Activated naive CD4-positive, alpha-beta T cell treated with anti-CD3 and anti-CD28 coated beads for 36 hours (primary cell): Measurements from ENCODE around the gene OR10K2. TPM values are rescaled to one million over a fixed set of nuclear protein-coding genes. Genes with fewer than 3 reads are reported as not detected.
"Not testable (repeated sequence)": the region's sequence is repeated elsewhere in the genome, so short reads cannot be mapped to it uniquely, and the experiment has no call there.

Experiments
- CTCF ChIA-PET: fragments of 350-600 bp; sonication (Branson Sonifier 250); formaldehyde crosslinking; loops from one replicate; lab custom pipeline; 2021; ENCODE audit warnings: antibody characterized with exemption; lab: Charles Lee
- DNase-seq: peaks from one replicate; pipeline ENCODE4 v3.0.0-alpha.2; 2020
- H3K27ac Mint-ChIP-seq: one replicate; pipeline ENCODE4 v1.8.0; 2021; ENCODE audit warnings: mild to moderate bottlenecking, mixed read lengths
- H3K27me3 Mint-ChIP-seq: one replicate; pipeline ENCODE4 v1.8.0; 2021; ENCODE audit warnings: low read depth, mixed read lengths
- H3K36me3 Mint-ChIP-seq: one replicate; pipeline ENCODE4 v1.8.0; 2021; ENCODE audit warnings: low read depth, mixed read lengths
- H3K4me1 Mint-ChIP-seq: one replicate; pipeline ENCODE4 v1.8.0; 2021; ENCODE audit warnings: low read depth, mixed read lengths
- H3K4me3 Mint-ChIP-seq: one replicate; pipeline ENCODE4 v1.8.0; 2021; ENCODE audit warnings: mild to moderate bottlenecking, moderate library complexity, mixed read lengths
- H3K9me3 Mint-ChIP-seq: one replicate; pipeline ENCODE4 v1.8.0; 2021; ENCODE audit warnings: mixed read lengths
- intact Hi-C: fragments of 100-400 bp; cut with micrococcal nuclease; formaldehyde crosslinking; loops from one replicate; pipeline ENCODE4 v1.15.1; 2023
- total RNA-seq, 2 experiments: library from RNA; stranded (reverse); gene quantifications; one replicate each; pipeline ENCODE4 v1.2.3, GENCODE V29; 2021

Gene OR10K2
- total RNA-seq, 2 experiments from 2014 or later, result not detected

GRCh38 chr1:158407092-158407491 is 18.9 kb downstream of the OR10K2 start:
- intact Hi-C loops, result loop anchor here (10.0 kb wide), 1 partner anchor 202 kb away; no protein-coding TSS in a partner anchor
- CTCF ChIA-PET, result no interaction called here
- Mint-ChIP-seq H3K4me3 (no peak overlapping the region), H3K4me1 (no peaks in the 10 kb centered on the region), H3K9me3 (no peaks in the 10 kb centered on the region), H3K27me3 (peaks cover 12% of the 10 kb centered on the region), H3K36me3 (no peaks in the 10 kb centered on the region), H3K27ac (no peak overlapping the region)
- no peak for DNase-seq

GRCh38 chr1:158400871-158401270 is 25.2 kb downstream of the OR10K2 start:
- intact Hi-C loops, result loop anchor here (10.0 kb wide), 1 partner anchor 196 kb away; no protein-coding TSS in a partner anchor
- H3K27me3 Mint-ChIP-seq, result peaks cover 21% of the 10 kb centered on the region
- no peak overlapping the region for H3K4me3 Mint-ChIP-seq
- H3K36me3 Mint-ChIP-seq, result no peaks in the 10 kb centered on the region
- no peak overlapping the region for H3K27ac Mint-ChIP-seq
- CTCF ChIA-PET, result no interaction called here
- peaks cover 5% of the 10 kb centered on the region for H3K4me1 Mint-ChIP-seq
- no peak for DNase-seq
- no peaks in the 10 kb centered on the region for H3K9me3 Mint-ChIP-seq

GRCh38 chr1:158398818-158399514 is 27.1 kb downstream of the OR10K2 start, which contains the start of gene OR10T2:
TSS of gene OR10T2 (minus strand) at chr1:158399466. CDS start at chr1:158399466, 0 bp downstream.
- intact Hi-C loops, result no loop called here
- Mint-ChIP-seq H3K9me3 (no peaks in the 10 kb centered on the region), H3K4me3 (no peak within 1 kb of the TSS), H3K27ac (no peak within 1 kb of the TSS), H3K4me1 (peaks cover 5% of the 10 kb centered on the region), H3K36me3 (no peaks in the 10 kb centered on the region), H3K27me3 (peaks cover 17% of the 10 kb centered on the region)
- CTCF ChIA-PET, result no interaction called here
- DNase-seq, result no peak

GRCh38 chr1:158396646-158397045 is 29.4 kb downstream of the OR10K2 start:
- DNase-seq, result no peak
- intact Hi-C loops, result no loop called here
- Mint-ChIP-seq H3K27me3 (peaks cover 12% of the 10 kb centered on the region), H3K4me3 (no peak overlapping the region), H3K36me3 (no peaks in the 10 kb centered on the region), H3K4me1 (peaks cover 5% of the 10 kb centered on the region), H3K27ac (no peak overlapping the region), H3K9me3 (no peaks in the 10 kb centered on the region)
- CTCF ChIA-PET, result no interaction called here

GRCh38 chr1:158393476-158393875 is 32.6 kb downstream of the OR10K2 start:
- no peaks in the 10 kb centered on the region for H3K9me3 Mint-ChIP-seq
- H3K27me3 Mint-ChIP-seq, result peaks cover 5% of the 10 kb centered on the region
- CTCF ChIA-PET, result no interaction called here
- H3K36me3 Mint-ChIP-seq, result no peaks in the 10 kb centered on the region
- no peak overlapping the region for H3K27ac Mint-ChIP-seq
- intact Hi-C loops, result no loop called here
- H3K4me3 Mint-ChIP-seq, result no peak overlapping the region
- no peaks in the 10 kb centered on the region for H3K4me1 Mint-ChIP-seq
- DNase-seq, result no peak

- Mint-ChIP-seq H3K36me3 (no peaks in the 10 kb centered on the region), H3K27me3 (peaks cover 4% of the 10 kb centered on the region), H3K9me3 (no peaks in the 10 kb centered on the region), H3K27ac (no peak overlapping the region), H3K4me1 (no peaks in the 10 kb centered on the region), H3K4me3 (no peak overlapping the region)
- intact Hi-C loops, result no loop called here
- no peak for DNase-seq
- CTCF ChIA-PET, result no interaction called here
Observed at GRCh38 chr1:158391099-158391498, 34.9 kb downstream of the OR10K2 start.

- Mint-ChIP-seq H3K4me1 (no peaks in the 10 kb centered on the region), H3K4me3 (no peak overlapping the region), H3K9me3 (no peaks in the 10 kb centered on the region), H3K36me3 (no peaks in the 10 kb centered on the region), H3K27ac (no peak overlapping the region), H3K27me3 (peaks cover 1% of the 10 kb centered on the region)
- intact Hi-C loops, result no loop called here
- CTCF ChIA-PET, result no interaction called here
- DNase-seq, result no peak
Observed at GRCh38 chr1:158390331-158390730, 35.7 kb downstream of the OR10K2 start.

GRCh38 chr1:158374860-158375259 is 51.2 kb downstream of the OR10K2 start:
- peaks cover 4% of the 10 kb centered on the region for H3K36me3 Mint-ChIP-seq
- no peak overlapping the region for H3K27ac Mint-ChIP-seq
- no peak for DNase-seq
- CTCF ChIA-PET, result no interaction called here
- peaks cover 18% of the 10 kb centered on the region for H3K27me3 Mint-ChIP-seq
- H3K4me3 Mint-ChIP-seq, result no peak overlapping the region
- peaks cover 12% of the 10 kb centered on the region for H3K9me3 Mint-ChIP-seq
- intact Hi-C loops, result loop anchor here (10.0 kb wide), 2 partner anchors 590 to 700 kb away; partner anchors contain the start of gene AIM2
- H3K4me1 Mint-ChIP-seq, result peaks cover 2% of the 10 kb centered on the region

- H3K4me3 Mint-ChIP-seq, CTCF ChIA-PET, H3K36me3 Mint-ChIP-seq, H3K4me1 Mint-ChIP-seq, DNase-seq, H3K27ac Mint-ChIP-seq: not testable (repeated sequence)
- peaks cover 12% of the 10 kb centered on the region for H3K9me3 Mint-ChIP-seq
- intact Hi-C loops, result loop anchor here (10.0 kb wide), 2 partner anchors 591 to 701 kb away; partner anchors contain the start of gene AIM2
- H3K27me3 Mint-ChIP-seq, result peaks cover 21% of the 10 kb centered on the region
Observed at GRCh38 chr1:158374101-158374500, 51.9 kb downstream of the OR10K2 start.

GRCh38 chr1:158371188-158371953 is 54.7 kb downstream of the OR10K2 start:
- Mint-ChIP-seq H3K27me3 (peaks cover 24% of the 10 kb centered on the region), H3K36me3 (peaks cover 4% of the 10 kb centered on the region), H3K9me3 (peaks cover 13% of the 10 kb centered on the region), H3K4me3 (no peak overlapping the region), H3K4me1 (peaks cover 2% of the 10 kb centered on the region), H3K27ac (no peak overlapping the region)
- intact Hi-C loops, result loop anchor here (10.0 kb wide), 2 partner anchors 593 to 703 kb away; partner anchors contain the start of gene AIM2
- peak; percentile 63 for DNase-seq
- CTCF ChIA-PET, result no interaction called here
